Urinary bladder (tissue), 4 donors: ENCODE data around the gene SNRPA. TPM values are rescaled to one million over a fixed set of nuclear protein-coding genes. Genes with fewer than 3 reads are reported as not detected.
"Not testable (repeated sequence)": the region's sequence is repeated elsewhere in the genome, so short reads cannot be mapped to it uniquely, and the experiment has no call there.

ENCODE experiments used
- DNase-seq: peaks from one replicate; pipeline ENCODE4 v3.0.0-alpha.2; 2015; ENCODE audit errors: extremely low spot score
- H3K27ac ChIP-seq: one replicate; pipeline ENCODE4 v1.5.1; 2013; ENCODE audit warnings: low read depth, mild to moderate bottlenecking, moderate library complexity
- H3K36me3 ChIP-seq: one replicate; pipeline ENCODE4 v1.6.1; 2013; ENCODE audit warnings: mild to moderate bottlenecking, moderate library complexity; ENCODE audit not compliant: insufficient read depth
- H3K4me1 ChIP-seq: one replicate; pipeline ENCODE4 v1.6.1; 2013; ENCODE audit warnings: mild to moderate bottlenecking, moderate library complexity; ENCODE audit not compliant: insufficient read depth
- H3K4me3 ChIP-seq: one replicate; pipeline ENCODE4 v1.5.1; 2013; ENCODE audit warnings: low read depth, low read length
- WGBS: extraction: QIAGEN DNeasy Blood & Tissue Kit; methylation state at CpG from one replicate; pipeline ENCODE4 v1.1.7; 2013; 5-methylcytosine and 5-hydroxymethylcytosine counted together
- polyA plus RNA-seq: library from polyadenylated mRNA; stranded (reverse); fragments of 200-250 nt; gene quantifications from one replicate; pipeline ENCODE4 v1.2.3, GENCODE V29; 2013
- total RNA-seq: library from RNA; depleted of rRNA; stranded (reverse); fragments of >200 nt; gene quantifications from one replicate; pipeline ENCODE4 v1.2.3, GENCODE V29; 2014
- donor health status: healthy with polysubstance abuse.
- donor health status: healthy.

SNRPA gene
- total and polyA plus RNA-seq, 2 donors, result 22.6 to 67.2 TPM

DNA sequence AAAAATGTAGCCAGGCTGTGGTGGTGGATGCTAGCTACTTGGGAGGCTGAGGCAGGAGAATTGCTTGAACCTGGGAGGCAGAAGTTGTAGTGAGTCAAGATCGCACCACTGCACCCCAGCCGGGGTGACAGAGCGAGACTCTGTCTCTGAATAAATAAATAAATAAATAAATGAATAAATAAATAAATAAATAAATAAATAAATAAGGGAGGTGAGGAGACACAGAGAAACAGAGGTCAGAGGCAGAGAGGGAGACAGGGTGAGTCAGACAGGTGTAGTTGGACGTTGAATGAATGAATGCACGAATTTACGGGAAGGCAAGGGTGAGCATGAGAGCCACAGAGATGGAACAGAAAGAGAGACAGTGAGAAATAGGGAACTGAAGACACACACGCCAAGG, 30.1 kb downstream of the SNRPA start:
- no peak overlapping the region for H3K4me3 ChIP-seq
- 96% methylated on average over 7 of the region's 7 CpGs for WGBS

DNA sequence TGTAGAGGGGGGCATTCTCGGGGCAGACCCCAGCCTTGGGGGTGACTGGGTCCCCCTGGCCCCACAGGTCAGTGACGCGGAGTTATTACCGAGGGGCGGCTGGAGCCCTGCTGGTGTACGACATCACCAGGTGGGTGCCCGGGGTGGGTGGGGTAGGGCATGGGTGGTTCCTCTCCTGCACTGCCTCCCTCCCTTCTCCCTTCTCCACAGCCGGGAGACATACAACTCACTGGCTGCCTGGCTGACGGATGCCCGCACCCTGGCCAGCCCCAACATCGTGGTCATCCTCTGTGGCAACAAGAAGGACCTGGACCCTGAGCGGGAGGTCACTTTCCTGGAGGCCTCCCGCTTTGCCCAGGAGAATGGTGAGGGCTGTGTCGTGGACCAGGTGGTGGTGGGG, 32.7 kb downstream of the SNRPA start:
- H3K36me3 ChIP-seq, result no peaks in the 10 kb centered on the region
- no peak overlapping the region for H3K27ac ChIP-seq
- WGBS, result 94% methylated on average over 14 of the region's 14 CpGs
- H3K4me3 ChIP-seq, result no peak overlapping the region
- DNase-seq, result no peak
- no peaks in the 10 kb centered on the region for H3K4me1 ChIP-seq

More for the DNA sequence above, 30.1 kb downstream of the SNRPA start:
- H3K36me3 ChIP-seq, result no peaks in the 10 kb centered on the region
- no peak overlapping the region for H3K27ac ChIP-seq
- no peak for DNase-seq
- no peaks in the 10 kb centered on the region for H3K4me1 ChIP-seq

DNA sequence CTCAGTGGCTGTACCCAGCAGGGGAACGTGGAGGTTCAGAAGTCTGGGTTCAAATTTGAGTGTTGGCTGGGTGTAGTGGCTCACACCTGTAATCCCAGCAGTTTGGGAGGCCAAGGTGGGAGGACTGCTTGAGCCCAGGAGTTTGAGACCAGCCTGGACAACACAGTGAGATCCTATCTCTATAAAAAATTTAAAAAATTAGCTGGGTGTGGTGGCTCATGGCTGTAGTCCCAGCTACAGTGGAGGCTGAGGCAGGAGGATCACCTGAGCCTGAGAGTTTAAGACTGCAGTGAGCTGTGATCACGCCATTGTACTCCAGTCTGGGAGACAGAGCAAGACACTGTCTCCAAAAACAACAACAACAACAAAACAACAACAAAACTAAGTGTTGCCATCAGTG, 33.1 kb downstream of the SNRPA start:
- H3K4me1 ChIP-seq, H3K36me3 ChIP-seq, H3K27ac ChIP-seq, DNase-seq, H3K4me3 ChIP-seq: not testable (repeated sequence)
- WGBS, result 96% methylated on average over 2 of the region's 2 CpGs

DNA sequence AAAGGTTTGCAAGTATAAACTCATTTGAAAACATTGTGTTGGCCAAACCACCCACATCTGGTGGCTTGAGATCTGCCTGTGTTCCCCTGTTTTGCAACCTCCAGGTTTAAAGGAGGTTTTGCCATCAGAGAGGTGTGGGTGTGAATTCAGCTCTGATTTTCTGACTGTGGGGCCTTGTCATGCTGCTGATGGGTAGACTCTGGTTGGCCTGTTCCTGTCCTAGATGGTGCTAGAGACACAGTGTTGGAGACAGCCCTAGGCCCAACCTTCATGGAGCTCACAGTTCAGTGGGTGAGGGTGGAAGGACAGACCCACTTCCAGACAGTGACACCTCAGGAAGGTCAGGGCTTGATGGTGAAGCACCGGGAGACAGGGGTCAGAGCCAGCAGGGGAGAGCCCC, 34.5 kb downstream of the SNRPA start:
- no peak for DNase-seq
- no peaks in the 10 kb centered on the region for H3K36me3 ChIP-seq
- WGBS, result 72% methylated on average over 1 of the region's 1 CpG
- no peak overlapping the region for H3K27ac ChIP-seq
- no peaks in the 10 kb centered on the region for H3K4me1 ChIP-seq
- H3K4me3 ChIP-seq, result no peak overlapping the region

DNA sequence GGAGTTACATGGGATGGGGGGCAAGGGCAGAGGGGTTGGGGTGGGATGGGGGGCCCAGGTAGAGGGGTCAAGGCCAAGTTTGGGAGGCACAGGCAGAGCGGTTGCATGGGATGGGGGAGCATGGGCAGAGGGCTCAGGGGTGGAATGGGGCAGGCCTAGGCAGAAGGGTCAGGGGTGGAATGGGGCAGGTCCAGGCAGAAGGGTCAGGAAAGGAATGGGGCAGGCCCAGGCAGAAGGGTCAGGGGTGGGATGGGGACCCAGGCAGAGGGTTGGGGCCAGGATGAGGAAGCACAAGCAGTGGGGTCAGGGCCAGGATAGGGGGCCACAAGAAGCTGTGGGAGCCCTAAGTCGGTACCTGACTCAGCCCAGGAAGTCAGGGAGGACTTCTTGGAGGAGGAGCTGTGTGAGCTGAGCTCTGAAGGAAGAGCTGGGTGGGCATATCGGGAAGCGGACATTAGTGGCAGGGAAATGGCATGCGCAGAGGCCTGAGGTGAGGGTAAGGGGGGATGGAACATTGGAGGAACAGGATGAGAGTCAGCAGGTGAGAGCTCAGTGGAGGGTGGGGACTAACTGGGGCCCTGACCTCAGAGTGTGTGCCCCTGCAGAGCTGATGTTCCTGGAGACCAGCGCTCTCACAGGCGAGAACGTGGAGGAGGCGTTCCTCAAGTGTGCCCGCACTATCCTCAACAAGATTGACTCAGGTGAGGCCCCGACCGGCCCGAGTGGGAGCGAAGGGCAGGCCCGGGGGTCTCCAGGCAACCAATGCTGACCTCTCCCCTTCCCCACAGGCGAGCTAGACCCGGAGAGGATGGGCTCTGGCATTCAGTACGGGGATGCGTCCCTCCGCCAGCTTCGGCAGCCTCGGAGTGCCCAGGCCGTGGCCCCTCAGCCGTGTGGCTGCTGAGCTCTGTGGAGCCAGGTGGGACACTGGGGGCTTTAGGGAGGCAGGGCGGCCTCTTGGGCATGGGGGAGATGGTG, 35.3 kb downstream of the SNRPA start:
- Histone ChIP-seq H3K27ac (no peak overlapping the region), H3K4me1 (no peaks in the 10 kb centered on the region), H3K4me3 (no peak overlapping the region), H3K36me3 (no peaks in the 10 kb centered on the region)
- 90% methylated on average over 25 of the region's 25 CpGs for WGBS
- DNase-seq, result no peak

DNA sequence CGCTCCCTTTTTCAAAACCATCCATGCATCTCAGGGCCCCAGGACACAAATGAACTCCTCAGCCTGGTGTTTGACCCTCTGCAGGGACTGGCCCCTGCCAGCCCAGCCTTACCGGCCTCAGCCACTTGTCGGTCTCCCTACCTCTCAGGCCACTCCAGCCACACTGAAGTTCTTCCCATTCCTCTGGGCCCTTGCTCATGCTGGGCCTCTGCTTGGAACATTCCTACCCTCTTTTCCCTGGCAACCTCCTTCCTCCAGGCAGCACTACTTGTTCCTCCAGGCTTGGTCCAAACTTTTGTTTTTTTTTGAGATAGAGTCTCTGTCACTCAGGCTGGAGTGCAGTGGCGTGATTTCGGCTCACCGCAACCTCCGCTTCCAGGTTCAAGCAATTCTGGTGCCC, 40.3 kb downstream of the SNRPA start:
- Histone ChIP-seq H3K4me1 (no peaks in the 10 kb centered on the region), H3K27ac (no peak overlapping the region), H3K36me3 (peaks cover 1% of the 10 kb centered on the region), H3K4me3 (no peak overlapping the region)
- WGBS, result 92% methylated on average over 7 of the region's 7 CpGs
- no peak for DNase-seq

DNA sequence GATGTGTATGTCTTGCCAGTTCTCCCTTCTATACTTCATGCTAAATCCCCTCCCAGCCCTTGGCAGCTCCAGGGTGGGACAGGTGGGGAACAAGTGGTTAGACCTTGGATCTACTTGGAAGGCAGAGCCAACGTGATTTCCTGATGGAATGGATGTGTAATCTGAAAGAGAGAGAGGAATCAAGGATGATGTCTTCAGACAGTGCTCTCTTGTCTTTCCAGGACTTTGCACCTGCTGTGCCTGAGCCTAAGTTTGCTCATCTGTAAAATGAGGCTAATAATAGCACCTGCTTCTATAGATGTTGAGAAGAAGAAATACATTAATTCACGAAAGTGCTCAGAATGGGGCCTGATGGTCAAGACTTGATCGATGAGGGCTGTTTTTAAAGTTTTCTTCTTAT, 41.0 kb downstream of the SNRPA start:
- Histone ChIP-seq H3K4me1 (no peaks in the 10 kb centered on the region), H3K27ac (no peak overlapping the region), H3K4me3 (no peak overlapping the region), H3K36me3 (peaks cover 1% of the 10 kb centered on the region)
- no peak for DNase-seq
- WGBS, result 81% methylated on average over 3 of the region's 3 CpGs

DNA sequence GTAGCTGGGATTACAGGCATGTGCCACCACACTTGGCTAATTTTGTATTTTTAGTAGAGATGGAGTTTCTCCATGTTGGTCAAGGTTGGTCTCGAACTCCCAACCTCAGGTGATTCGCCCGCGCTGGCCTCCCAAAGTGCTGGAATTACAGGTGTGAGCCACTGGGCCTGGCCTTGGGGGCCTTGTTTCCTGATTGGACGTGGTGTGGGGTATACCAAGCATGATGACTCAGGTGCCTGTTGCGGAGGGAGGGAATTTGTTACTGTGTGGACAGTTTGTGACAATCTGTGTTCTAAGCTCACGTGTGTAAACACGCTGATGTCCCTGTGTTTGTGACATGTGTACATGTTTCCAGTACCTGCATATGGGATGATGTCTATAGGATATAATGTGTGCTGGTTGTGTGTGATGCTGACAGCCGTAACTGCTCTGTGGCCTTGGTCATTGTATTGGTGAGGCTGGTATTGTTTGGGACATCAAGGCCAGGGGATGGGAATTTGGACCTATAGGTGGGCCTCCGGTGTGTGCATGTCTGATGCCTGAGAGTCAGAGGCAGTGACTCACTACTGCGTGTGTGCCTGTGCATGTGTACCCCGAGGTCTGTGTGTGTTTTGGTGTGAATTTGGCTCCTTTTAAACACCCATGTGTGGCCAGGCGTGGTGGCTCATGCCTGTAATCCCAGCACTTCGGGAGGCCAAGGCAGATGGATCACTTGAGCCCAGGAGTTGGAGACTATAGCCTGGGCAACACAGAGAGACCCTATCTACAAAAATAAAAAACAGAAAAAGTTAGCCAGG, 46.4 kb downstream of the SNRPA start:
- WGBS, result 93% methylated on average over 14 of the region's 14 CpGs
- H3K27ac ChIP-seq, result no peak overlapping the region

DNA sequence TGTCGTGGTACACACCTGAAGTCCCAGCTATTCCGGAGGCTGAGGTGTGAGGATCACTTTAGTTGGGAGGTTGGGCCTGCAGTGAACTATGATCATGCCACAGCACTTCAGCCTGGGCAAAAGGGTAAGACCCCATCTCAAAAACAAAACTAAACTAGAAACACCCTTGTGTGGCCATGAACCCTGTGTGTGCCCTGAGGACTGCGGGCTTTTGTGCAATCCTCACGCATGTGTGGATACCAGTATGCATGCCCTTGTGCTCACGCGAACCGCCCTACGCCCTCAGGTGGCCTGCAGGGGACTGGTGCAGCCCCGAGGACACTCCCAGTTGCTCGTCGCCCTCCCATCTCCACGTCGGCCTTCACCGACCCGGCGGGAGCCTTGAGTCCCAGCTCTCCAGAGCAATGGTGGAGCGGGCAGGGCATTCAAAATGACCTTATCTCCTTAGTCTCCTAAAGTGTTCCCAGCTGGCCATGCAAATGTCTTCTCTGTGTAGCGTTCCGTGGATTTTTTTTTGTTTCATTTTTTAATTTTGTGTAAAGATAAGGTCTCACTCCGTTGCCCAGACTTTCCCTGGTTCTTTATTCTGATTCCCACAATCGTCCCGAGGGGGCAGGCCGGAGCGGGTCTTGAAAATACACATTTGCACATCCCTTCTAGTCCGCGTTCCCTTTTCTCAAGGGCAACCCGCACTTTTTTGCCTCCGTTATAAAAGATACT, 47.1 kb downstream of the SNRPA start:
- WGBS, result 11% methylated on average over 28 of the region's 28 CpGs
- Histone ChIP-seq H3K27ac (peak overlapping the region; percentile 75), H3K36me3 (peaks cover 5% of the 10 kb centered on the region), H3K4me1 (no peaks in the 10 kb centered on the region), H3K4me3 (peak overlapping the region; percentile 14)
- DNase-seq, result no peak

More for the DNA sequence above, 46.4 kb downstream of the SNRPA start:
- Histone ChIP-seq H3K4me1 (no peaks in the 10 kb centered on the region), H3K36me3 (peaks cover 6% of the 10 kb centered on the region), H3K4me3 (no peak overlapping the region)
- no peak for DNase-seq

DNA sequence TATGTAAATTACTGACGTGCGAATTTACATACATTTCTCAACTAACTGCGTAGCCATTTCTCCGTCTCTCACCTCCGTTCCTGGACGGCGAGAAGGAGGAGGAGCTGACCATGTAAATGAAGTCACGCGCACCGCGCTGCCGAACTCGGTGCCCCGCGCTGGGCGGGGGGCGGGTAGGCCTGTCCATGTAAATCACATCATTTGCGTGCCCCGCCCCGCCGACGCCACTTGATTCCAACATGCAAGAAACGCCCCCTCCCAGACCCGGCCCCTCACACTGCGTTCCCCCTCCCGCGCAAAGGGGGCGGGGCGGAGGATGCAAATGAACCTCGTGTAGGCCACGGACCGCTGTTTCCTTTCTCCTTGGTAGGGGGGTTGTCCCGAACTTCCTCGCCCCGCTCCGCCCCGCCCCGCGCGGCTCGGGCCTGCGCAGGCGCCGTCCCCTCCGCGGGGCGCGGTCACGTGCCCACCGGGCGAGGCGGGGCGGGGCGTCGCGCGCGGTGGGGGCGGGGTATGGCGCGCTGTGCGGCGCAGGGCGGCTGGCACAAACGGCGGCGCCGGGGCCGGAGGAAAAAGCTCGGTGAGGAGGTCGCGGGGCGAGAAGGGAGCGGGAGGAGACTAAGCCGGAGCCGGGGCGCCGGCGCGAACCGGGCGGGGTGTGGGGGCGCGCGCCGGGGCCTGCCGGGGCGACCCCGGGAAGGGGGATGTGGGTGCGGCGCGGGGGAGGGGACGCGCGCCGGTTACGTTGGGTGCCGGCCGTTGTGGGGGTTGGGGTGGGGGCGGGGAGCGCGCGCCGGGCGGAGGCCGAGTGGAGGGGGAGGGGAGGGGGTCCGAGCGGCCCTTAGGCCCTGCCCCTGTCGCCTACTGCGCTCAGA, 47.9 kb downstream of the SNRPA start, which contains the start of gene EGLN2:
Gene EGLN2, plus strand, starts transcription at position 509 of the 875 bp plus-strand sequence. CDS start 1,382 bp downstream, outside the sequence.
- no peaks in the 10 kb centered on the region for H3K4me1 ChIP-seq
- peak; percentile 99 for DNase-seq
- peak within 1 kb of the TSS; percentile 90 for H3K4me3 ChIP-seq
- WGBS, result under 1% methylated on average over 99 of the region's 110 CpGs
- H3K36me3 ChIP-seq, result peaks cover 5% of the 10 kb centered on the region
- H3K27ac ChIP-seq, result peak within 1 kb of the TSS; percentile 94

DNA sequence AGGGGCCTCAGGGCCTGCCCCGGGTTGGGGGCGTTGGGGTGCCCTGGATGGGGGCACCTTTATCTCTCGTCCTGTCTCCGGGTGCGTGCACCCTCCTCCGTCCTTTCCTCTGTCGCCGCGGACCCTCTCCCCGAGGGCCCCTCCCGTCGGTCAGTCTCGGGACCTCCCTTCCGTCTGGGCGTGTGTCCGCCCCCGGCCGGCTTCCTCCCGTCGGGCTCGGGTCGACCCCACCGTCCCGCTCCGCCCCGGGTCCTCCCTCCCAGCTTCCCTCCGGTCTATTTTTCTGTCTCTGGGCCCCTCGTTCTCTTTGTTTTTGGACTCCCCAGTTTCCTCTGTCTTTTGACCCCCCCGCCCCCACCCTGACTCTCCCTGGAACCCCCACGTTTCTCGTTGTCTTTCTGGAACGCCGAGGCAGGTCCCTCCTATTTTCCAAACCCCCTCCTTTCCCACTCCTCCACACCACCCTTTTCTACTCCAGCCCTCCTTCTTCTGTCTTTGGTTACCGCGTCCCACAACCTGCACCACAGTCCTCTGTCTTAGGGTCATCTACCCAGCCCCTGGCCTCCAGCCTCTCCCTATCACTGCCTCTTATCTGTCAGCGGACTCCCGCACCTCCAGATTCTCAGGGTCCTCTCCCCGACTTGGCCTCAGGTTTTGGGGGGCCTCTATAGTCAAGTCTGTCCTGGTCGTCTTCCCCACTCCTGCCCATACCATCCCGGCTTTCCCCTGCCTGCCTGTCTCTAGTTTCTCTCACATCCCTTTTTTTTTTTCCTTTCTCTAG, 48.7 kb downstream of the SNRPA start:
- H3K36me3 ChIP-seq, result peaks cover 5% of the 10 kb centered on the region
- peak overlapping the region; percentile 90 for H3K4me3 ChIP-seq
- H3K27ac ChIP-seq, result peak overlapping the region; percentile 94
- H3K4me1 ChIP-seq, result no peaks in the 10 kb centered on the region
- no peak for DNase-seq
- WGBS, result 1% methylated on average over 40 of the region's 40 CpGs
